ENCODE data around the gene MAPKBP1. TPM values are rescaled to one million over a fixed set of nuclear protein-coding genes. Genes with fewer than 3 reads are reported as not detected.

The MAPKBP1 gene
- total RNA-seq, 1 experiment from 2014 or later, result 14.5 TPM

DNA sequence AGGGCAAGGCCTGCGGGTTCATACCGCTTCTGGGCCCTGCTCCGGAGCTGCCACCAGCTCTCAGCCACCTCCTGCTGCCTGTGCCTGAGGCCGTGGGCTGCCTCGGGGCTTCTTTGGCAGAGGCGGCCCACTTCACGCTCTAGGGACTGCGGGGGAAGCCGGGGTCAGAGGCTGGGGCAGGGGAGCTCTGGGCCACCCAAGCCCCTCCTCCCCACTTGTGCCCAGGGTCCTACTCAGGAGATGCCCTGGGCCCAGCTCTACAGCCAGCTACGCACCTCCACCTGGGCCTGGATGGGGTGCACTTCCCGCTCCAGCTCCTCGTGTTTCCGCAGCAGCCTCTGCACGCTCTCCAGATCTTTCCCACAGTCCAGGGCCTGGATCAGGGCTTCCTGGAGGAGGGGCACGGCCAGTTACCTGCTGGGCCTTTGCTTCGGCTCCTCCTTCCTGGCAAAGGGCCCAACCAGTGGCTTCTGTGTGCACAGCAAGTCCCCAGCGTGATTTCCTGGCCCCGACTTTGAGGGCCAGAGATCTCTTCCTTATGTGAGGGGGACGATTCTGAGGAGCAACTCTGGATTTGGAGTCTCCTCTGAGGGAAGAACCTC is 88.3 kb downstream of the MAPKBP1 start (continued):
- TF ChIP-seq, protein P1, sequence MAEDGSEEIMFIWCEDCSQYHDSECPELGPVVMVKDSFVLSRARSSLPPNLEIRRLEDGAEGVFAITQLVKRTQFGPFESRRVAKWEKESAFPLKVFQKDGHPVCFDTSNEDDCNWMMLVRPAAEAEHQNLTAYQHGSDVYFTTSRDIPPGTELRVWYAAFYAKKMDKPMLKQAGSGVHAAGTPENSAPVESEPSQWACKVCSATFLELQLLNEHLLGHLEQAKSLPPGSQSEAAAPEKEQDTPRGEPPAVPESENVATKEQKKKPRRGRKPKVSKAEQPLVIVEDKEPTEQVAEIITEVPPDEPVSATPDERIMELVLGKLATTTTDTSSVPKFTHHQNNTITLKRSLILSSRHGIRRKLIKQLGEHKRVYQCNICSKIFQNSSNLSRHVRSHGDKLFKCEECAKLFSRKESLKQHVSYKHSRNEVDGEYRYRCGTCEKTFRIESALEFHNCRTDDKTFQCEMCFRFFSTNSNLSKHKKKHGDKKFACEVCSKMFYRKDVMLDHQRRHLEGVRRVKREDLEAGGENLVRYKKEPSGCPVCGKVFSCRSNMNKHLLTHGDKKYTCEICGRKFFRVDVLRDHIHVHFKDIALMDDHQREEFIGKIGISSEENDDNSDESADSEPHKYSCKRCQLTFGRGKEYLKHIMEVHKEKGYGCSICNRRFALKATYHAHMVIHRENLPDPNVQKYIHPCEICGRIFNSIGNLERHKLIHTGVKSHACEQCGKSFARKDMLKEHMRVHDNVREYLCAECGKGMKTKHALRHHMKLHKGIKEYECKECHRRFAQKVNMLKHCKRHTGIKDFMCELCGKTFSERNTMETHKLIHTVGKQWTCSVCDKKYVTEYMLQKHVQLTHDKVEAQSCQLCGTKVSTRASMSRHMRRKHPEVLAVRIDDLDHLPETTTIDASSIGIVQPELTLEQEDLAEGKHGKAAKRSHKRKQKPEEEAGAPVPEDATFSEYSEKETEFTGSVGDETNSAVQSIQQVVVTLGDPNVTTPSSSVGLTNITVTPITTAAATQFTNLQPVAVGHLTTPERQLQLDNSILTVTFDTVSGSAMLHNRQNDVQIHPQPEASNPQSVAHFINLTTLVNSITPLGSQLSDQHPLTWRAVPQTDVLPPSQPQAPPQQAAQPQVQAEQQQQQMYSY (CRISPR knock-in tag; IDR thresholded peaks at IDR 0.05), result peak; percentile 85
- TF ChIP-seq TEAD1 (CRISPR knock-in tag; IDR thresholded peaks at IDR 0.05), result 0 out of 2 replicates have a peak, but pooled peaks have one; percentile 23

DNA sequence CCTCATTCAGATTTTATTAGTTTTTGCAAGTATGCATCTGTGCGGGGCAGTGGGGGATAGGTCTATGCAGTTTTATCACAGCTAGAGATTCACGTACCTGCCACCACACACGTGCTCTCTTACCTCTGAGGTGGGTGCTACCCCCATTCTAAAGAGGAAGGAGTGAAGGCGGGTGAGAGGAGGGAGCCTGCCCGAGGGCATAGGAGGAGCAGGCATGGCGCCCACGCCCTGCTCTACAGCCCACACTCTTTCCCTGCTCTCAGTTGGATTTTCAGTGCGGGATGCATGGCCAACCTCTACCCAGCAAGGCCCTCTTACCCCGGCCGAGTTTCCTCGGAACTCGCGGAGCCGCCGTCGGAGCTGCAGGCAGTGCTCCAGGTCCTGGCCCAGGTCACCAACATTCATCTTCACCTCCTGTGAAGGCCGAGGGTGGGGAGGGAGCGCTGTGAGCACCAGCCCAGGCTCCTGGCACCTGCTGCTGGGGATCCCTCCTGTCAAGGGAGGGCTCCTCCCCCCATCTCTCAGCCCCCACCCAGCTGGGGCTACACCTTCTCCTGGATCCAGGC is 91.3 kb downstream of the MAPKBP1 start:
- TF ChIP-seq NR3C1 (CRISPR knock-in tag; conservative IDR thresholded peaks at IDR 0.05; ENCODE audit: low read depth) (no peak), NR2C2 (CRISPR knock-in tag; IDR thresholded peaks at IDR 0.05) (no peak), NFATC4 (CRISPR knock-in tag; IDR thresholded peaks at IDR 0.05) (no peak), ETV6 (CRISPR knock-in tag; IDR thresholded peaks at IDR 0.05) (no peak), IRF2 (CRISPR knock-in tag; IDR thresholded peaks at IDR 0.05; ENCODE audit: borderline replicate concordance, low read depth) (no peak), SMAD3 (CRISPR knock-in tag; IDR thresholded peaks at IDR 0.05; ENCODE audit: borderline replicate concordance) (no peak), ZNF416 (CRISPR knock-in tag; IDR thresholded peaks at IDR 0.05) (no peak), FOXK1 (CRISPR knock-in tag; IDR thresholded peaks at IDR 0.05) (no peak), ESRRA (CRISPR knock-in tag; IDR thresholded peaks at IDR 0.05; ENCODE audit: borderline replicate concordance) (no peak), ZNF396 (CRISPR knock-in tag; IDR thresholded peaks at IDR 0.05; ENCODE audit: borderline replicate concordance) (no peak)
- TF ChIP-seq, protein P2, sequence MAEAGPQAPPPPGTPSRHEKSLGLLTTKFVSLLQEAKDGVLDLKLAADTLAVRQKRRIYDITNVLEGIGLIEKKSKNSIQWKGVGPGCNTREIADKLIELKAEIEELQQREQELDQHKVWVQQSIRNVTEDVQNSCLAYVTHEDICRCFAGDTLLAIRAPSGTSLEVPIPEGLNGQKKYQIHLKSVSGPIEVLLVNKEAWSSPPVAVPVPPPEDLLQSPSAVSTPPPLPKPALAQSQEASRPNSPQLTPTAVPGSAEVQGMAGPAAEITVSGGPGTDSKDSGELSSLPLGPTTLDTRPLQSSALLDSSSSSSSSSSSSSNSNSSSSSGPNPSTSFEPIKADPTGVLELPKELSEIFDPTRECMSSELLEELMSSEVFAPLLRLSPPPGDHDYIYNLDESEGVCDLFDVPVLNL (CRISPR knock-in tag; IDR thresholded peaks at IDR 0.05; ENCODE audit: borderline replicate concordance, low read depth), result no peak
- TF ChIP-seq, protein P3, sequence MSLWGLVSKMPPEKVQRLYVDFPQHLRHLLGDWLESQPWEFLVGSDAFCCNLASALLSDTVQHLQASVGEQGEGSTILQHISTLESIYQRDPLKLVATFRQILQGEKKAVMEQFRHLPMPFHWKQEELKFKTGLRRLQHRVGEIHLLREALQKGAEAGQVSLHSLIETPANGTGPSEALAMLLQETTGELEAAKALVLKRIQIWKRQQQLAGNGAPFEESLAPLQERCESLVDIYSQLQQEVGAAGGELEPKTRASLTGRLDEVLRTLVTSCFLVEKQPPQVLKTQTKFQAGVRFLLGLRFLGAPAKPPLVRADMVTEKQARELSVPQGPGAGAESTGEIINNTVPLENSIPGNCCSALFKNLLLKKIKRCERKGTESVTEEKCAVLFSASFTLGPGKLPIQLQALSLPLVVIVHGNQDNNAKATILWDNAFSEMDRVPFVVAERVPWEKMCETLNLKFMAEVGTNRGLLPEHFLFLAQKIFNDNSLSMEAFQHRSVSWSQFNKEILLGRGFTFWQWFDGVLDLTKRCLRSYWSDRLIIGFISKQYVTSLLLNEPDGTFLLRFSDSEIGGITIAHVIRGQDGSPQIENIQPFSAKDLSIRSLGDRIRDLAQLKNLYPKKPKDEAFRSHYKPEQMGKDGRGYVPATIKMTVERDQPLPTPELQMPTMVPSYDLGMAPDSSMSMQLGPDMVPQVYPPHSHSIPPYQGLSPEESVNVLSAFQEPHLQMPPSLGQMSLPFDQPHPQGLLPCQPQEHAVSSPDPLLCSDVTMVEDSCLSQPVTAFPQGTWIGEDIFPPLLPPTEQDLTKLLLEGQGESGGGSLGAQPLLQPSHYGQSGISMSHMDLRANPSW (CRISPR knock-in tag; conservative IDR thresholded peaks at IDR 0.05; ENCODE audit: low read depth), result no peak
- TF ChIP-seq, protein P4, sequence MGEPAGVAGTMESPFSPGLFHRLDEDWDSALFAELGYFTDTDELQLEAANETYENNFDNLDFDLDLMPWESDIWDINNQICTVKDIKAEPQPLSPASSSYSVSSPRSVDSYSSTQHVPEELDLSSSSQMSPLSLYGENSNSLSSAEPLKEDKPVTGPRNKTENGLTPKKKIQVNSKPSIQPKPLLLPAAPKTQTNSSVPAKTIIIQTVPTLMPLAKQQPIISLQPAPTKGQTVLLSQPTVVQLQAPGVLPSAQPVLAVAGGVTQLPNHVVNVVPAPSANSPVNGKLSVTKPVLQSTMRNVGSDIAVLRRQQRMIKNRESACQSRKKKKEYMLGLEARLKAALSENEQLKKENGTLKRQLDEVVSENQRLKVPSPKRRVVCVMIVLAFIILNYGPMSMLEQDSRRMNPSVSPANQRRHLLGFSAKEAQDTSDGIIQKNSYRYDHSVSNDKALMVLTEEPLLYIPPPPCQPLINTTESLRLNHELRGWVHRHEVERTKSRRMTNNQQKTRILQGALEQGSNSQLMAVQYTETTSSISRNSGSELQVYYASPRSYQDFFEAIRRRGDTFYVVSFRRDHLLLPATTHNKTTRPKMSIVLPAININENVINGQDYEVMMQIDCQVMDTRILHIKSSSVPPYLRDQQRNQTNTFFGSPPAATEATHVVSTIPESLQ (CRISPR knock-in tag; IDR thresholded peaks at IDR 0.05), result no peak
- TF ChIP-seq, protein P5, sequence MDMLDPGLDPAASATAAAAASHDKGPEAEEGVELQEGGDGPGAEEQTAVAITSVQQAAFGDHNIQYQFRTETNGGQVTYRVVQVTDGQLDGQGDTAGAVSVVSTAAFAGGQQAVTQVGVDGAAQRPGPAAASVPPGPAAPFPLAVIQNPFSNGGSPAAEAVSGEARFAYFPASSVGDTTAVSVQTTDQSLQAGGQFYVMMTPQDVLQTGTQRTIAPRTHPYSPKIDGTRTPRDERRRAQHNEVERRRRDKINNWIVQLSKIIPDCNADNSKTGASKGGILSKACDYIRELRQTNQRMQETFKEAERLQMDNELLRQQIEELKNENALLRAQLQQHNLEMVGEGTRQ (CRISPR knock-in tag; IDR thresholded peaks at IDR 0.05), result no peak
- TF ChIP-seq, protein P6, sequence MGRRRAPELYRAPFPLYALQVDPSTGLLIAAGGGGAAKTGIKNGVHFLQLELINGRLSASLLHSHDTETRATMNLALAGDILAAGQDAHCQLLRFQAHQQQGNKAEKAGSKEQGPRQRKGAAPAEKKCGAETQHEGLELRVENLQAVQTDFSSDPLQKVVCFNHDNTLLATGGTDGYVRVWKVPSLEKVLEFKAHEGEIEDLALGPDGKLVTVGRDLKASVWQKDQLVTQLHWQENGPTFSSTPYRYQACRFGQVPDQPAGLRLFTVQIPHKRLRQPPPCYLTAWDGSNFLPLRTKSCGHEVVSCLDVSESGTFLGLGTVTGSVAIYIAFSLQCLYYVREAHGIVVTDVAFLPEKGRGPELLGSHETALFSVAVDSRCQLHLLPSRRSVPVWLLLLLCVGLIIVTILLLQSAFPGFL (CRISPR knock-in tag; IDR thresholded peaks at IDR 0.05; ENCODE audit: borderline replicate concordance), result no peak
- TF ChIP-seq, protein P7, sequence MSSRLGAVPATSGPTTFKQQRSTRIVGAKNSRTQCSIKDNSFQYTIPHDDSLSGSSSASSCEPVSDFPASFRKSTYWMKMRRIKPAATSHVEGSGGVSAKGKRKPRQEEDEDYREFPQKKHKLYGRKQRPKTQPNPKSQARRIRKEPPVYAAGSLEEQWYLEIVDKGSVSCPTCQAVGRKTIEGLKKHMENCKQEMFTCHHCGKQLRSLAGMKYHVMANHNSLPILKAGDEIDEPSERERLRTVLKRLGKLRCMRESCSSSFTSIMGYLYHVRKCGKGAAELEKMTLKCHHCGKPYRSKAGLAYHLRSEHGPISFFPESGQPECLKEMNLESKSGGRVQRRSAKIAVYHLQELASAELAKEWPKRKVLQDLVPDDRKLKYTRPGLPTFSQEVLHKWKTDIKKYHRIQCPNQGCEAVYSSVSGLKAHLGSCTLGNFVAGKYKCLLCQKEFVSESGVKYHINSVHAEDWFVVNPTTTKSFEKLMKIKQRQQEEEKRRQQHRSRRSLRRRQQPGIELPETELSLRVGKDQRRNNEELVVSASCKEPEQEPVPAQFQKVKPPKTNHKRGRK (CRISPR knock-in tag; IDR thresholded peaks at IDR 0.05; ENCODE audit: borderline replicate concordance), result no peak
- TF ChIP-seq, protein P8, sequence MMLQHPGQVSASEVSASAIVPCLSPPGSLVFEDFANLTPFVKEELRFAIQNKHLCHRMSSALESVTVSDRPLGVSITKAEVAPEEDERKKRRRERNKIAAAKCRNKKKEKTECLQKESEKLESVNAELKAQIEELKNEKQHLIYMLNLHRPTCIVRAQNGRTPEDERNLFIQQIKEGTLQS (CRISPR knock-in tag; conservative IDR thresholded peaks at IDR 0.05), result no peak
- ATAC-seq, result no peak
- no peak overlapping the region for H3K4me3 Mint-ChIP-seq
- DNase-seq (ENCODE audit: low spot score), result no peak
- no peak overlapping the region for H3K27ac Mint-ChIP-seq
- no peaks in the 10 kb centered on the region; the same call in 1 of the 2 replicates for H3K27me3 Mint-ChIP-seq (ENCODE audit: low read depth)
- ChIA-PET CTCF (no interaction called here), POLR2A (no interaction called here)
- no peaks in the 10 kb centered on the region for H3K36me3 Mint-ChIP-seq
- H3K9me3 Mint-ChIP-seq, result no peaks in the 10 kb centered on the region
- H3K4me1 Mint-ChIP-seq, result peaks cover 5% of the 10 kb centered on the region

Data from WTC11 (cell line).